LNCaP clone FGC (cell line): ENCODE results near the gene MANBA.

ENCODE experiments used
- DNase-seq: peaks from one replicate; pipeline ENCODE4 v3.0.0-alpha.2; 2011; ENCODE audit warnings: low read depth
- H3K4me3 ChIP-seq: 2 replicates; pipeline ENCODE4 v1.5.1; 2011; ENCODE audit warnings: mild to moderate bottlenecking, low read depth, low read length, control low read depth
- TF ChIP-seq, protein P1 (sequence below): IDR thresholded peaks from 2 replicates; pipeline ENCODE4 v1.5.1; 2012; ENCODE audit warnings: mild to moderate bottlenecking; ENCODE audit not compliant: control insufficient read depth, insufficient read depth; ENCODE audit errors: extremely low read depth

The MANBA gene

GRCh38 chr4:102707150-102707549 lies 53.6 kb downstream of the MANBA start:
- TF ChIP-seq, protein P1, sequence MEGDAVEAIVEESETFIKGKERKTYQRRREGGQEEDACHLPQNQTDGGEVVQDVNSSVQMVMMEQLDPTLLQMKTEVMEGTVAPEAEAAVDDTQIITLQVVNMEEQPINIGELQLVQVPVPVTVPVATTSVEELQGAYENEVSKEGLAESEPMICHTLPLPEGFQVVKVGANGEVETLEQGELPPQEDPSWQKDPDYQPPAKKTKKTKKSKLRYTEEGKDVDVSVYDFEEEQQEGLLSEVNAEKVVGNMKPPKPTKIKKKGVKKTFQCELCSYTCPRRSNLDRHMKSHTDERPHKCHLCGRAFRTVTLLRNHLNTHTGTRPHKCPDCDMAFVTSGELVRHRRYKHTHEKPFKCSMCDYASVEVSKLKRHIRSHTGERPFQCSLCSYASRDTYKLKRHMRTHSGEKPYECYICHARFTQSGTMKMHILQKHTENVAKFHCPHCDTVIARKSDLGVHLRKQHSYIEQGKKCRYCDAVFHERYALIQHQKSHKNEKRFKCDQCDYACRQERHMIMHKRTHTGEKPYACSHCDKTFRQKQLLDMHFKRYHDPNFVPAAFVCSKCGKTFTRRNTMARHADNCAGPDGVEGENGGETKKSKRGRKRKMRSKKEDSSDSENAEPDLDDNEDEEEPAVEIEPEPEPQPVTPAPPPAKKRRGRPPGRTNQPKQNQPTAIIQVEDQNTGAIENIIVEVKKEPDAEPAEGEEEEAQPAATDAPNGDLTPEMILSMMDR: no peak
- no peak for DNase-seq
- H3K4me3 ChIP-seq: no peak overlapping the region

- no peak for DNase-seq
- TF ChIP-seq, protein P1: no peak
- no peak overlapping the region for H3K4me3 ChIP-seq
Measured at GRCh38 chr4:102705391-102705935, 55.3 kb downstream of the MANBA start.

DNA sequence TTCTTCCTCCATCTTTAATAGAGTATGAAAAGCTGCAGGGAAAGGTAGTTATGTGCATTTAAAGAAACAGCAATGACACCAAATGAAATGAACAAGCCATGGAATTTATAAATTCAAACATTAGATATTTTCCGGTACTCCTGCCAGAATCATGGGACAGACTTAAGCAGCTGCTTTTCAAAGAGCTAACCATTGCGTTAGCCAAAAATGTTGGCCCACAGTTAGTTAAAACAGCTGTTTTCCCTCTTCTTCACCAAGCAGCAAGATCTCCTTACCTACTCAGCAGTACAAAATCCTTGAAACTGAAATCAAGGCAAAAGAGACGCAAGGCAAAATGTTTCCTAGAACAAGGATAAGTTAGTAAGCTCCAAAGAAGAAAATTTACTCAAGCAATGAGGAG lies 64.0 kb downstream of the MANBA start:
- TF ChIP-seq, protein P1: no peak
- no peak overlapping the region for H3K4me3 ChIP-seq
- DNase-seq: no peak

DNA sequence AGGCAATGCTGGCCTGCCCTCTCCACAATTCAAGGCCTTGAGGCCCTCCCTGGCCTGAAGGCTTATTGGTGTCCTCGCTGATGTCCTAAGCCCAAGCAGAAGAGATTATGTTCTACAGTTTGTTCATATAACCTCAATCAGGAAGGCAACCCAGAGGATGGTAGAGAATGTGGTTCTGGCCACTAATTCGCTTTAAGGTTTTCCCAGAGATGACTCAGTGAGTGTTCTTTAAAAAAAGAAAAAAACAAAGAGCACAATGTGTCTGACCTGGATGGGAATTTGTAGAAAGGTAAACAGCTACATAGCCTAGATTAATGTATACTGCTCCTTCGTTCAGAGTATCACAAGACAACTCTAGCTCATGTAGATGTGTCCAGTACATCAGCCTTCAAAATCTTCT lies 66.0 kb downstream of the MANBA start:
- TF ChIP-seq, protein P1: no peak
- DNase-seq: no peak
- no peak overlapping the region for H3K4me3 ChIP-seq

GRCh38 chr4:102693861-102694260 lies 66.9 kb downstream of the MANBA start:
- DNase-seq: no peak
- no peak overlapping the region for H3K4me3 ChIP-seq
- TF ChIP-seq, protein P1: no peak

DNA sequence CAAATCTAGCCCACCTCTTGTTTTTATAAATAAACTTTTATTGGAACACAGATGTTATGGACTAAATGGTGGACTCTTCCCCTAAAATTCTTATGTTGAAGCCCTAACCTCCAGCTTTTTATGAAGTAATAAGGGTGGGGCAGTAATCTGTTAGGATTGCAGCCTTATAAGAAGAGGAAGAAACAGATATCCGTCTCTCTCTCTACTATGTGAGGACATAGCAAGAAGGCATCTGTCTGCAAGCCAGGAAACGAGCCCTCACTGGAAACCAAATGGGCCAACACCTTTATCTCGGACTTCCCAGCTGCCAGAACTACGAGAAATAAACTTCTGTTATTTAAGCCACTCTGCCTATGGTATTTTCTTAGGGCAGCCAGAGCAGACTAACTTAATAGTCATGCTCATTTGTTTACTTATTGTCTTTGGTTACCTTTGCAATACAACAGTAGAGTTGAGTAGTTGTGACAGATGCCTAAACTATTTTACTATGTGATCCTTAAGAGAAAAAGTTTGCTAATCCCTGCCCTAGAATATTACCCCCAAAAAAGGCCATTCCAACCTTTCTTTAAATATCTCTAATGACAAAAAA lies 67.4 kb downstream of the MANBA start:
- TF ChIP-seq, protein P1: no peak
- no peak for DNase-seq
- H3K4me3 ChIP-seq: no peak overlapping the region

GRCh38 chr4:102692474-102692873 lies 68.3 kb downstream of the MANBA start:
- H3K4me3 ChIP-seq: no peak overlapping the region
- no peak for DNase-seq
- TF ChIP-seq, protein P1: no peak
